ENCODE results near the gene SLC12A4. TPM values are rescaled to one million over a fixed set of nuclear protein-coding genes. Genes with fewer than 3 reads are reported as not detected.

Gene SLC12A4
- total and polyA plus RNA-seq, 2 of the 13 experiments (the other 11 are each of a cell fraction or from before 2014, with no cell fraction given) = 65.1 to 84.3 TPM

- TF ChIP-seq KMT2A (CRISPR knock-in tag; IDR thresholded peaks at IDR 0.05) (peak; percentile 12; the same call in 1 of the 2 replicates), ZNF549 (CRISPR knock-in tag; IDR thresholded peaks at IDR 0.05) (no peak), NFAT5 (CRISPR knock-in tag; IDR thresholded peaks at IDR 0.05) (no peak), FOXK1 (CRISPR knock-in tag; IDR thresholded peaks at IDR 0.05; ENCODE audit: borderline replicate concordance, low read depth) (no peak), ZNF841 (CRISPR knock-in tag; IDR thresholded peaks at IDR 0.05; ENCODE audit: borderline replicate concordance) (no peak), ZSCAN12 (CRISPR knock-in tag; IDR thresholded peaks at IDR 0.05) (no peak), BORCS8-MEF2B (CRISPR knock-in tag; IDR thresholded peaks at IDR 0.05) (no peak; the same call in 1 of the 2 replicates), HOXA3 (CRISPR knock-in tag; IDR thresholded peaks at IDR 0.05) (no peak), SRSF4 (IDR thresholded peaks at IDR 0.05; ENCODE audit: low read depth, low read length, poor library complexity, severe bottlenecking) (no peak), ZNF629 (CRISPR knock-in tag; conservative IDR thresholded peaks at IDR 0.05) (no peak), KDM3A (CRISPR knock-in tag; IDR thresholded peaks at IDR 0.05; ENCODE audit: low read depth) (no peak), ATF3 (CRISPR knock-in tag; IDR thresholded peaks at IDR 0.05) (no peak; the same call in 1 of the 2 replicates), SSRP1 (CRISPR knock-in tag; IDR thresholded peaks at IDR 0.05) (no peak; the same call in 1 of the 2 replicates), ZNF782 (CRISPR knock-in tag; IDR thresholded peaks at IDR 0.05; ENCODE audit: borderline replicate concordance) (peak; percentile 75; the same call in 1 of the 2 replicates)
- TF ChIP-seq, protein P1, sequence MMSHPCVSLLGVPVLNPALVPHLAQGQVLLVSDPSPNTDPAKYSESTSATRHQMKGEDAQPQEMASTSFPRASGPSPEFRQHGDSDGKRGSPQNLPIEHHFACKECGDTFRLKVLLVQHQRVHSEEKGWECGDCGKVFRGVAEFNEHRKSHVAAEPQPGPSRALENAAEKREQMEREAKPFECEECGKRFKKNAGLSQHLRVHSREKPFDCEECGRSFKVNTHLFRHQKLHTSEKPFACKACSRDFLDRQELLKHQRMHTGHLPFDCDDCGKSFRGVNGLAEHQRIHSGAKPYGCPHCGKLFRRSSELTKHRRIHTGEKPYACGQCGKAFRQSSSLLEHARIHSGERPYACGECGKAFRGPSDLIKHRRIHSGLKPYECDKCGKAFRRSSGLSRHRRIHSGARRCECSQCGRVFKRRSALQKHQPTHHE (CRISPR knock-in tag; IDR thresholded peaks at IDR 0.05; ENCODE audit: borderline replicate concordance) = no peak
- TF ChIP-seq, protein P2, sequence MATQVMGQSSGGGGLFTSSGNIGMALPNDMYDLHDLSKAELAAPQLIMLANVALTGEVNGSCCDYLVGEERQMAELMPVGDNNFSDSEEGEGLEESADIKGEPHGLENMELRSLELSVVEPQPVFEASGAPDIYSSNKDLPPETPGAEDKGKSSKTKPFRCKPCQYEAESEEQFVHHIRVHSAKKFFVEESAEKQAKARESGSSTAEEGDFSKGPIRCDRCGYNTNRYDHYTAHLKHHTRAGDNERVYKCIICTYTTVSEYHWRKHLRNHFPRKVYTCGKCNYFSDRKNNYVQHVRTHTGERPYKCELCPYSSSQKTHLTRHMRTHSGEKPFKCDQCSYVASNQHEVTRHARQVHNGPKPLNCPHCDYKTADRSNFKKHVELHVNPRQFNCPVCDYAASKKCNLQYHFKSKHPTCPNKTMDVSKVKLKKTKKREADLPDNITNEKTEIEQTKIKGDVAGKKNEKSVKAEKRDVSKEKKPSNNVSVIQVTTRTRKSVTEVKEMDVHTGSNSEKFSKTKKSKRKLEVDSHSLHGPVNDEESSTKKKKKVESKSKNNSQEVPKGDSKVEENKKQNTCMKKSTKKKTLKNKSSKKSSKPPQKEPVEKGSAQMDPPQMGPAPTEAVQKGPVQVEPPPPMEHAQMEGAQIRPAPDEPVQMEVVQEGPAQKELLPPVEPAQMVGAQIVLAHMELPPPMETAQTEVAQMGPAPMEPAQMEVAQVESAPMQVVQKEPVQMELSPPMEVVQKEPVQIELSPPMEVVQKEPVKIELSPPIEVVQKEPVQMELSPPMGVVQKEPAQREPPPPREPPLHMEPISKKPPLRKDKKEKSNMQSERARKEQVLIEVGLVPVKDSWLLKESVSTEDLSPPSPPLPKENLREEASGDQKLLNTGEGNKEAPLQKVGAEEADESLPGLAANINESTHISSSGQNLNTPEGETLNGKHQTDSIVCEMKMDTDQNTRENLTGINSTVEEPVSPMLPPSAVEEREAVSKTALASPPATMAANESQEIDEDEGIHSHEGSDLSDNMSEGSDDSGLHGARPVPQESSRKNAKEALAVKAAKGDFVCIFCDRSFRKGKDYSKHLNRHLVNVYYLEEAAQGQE (IDR thresholded peaks at IDR 0.05; ENCODE audit: borderline replicate concordance in 1 of 2, low read depth in 1 of 2, low read length in 2 of 2) = no peak
- TF ChIP-seq, protein P3, sequence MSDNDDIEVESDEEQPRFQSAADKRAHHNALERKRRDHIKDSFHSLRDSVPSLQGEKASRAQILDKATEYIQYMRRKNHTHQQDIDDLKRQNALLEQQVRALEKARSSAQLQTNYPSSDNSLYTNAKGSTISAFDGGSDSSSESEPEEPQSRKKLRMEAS (IDR thresholded peaks at IDR 0.05) = no peak
These were observed 25.8 kb downstream of the SLC12A4 start (continued) for GRCh38 chr16:67942510-67943255.
